C4-2B (cell line): ENCODE results near the gene GSS.

Source experiments
- ZFX ChIP-seq: fragments of 450-650 bp; IDR thresholded peaks from 2 replicates; pipeline ENCODE4 v1.6.1; 2017
- TF ChIP-seq, protein P1 (sequence below): fragments of 450-650 bp; conservative IDR thresholded peaks from 2 replicates; pipeline ENCODE4 v1.5.1; 2017; ENCODE audit warnings: mild to moderate bottlenecking

DNA sequence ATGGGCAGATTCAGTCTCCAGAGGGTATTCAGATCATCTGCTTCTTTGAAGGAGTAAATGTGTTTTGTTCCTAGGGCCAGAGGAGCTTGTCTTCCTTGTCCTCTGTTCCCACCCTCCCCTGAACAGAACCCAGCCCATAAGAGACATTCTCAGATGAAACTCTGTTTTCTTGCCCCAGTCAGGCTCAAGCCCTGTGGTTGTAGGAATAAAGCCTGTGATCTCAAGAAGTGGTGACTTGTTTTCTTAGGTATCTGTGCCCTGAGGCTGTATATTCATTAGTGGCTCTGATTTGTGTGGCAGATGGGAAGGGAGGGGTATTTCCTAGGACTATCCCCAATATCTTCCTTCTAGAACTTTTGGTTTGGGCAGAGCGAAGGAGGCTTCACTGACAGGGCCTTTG, 27.9 kb downstream of the GSS start:
- TF ChIP-seq, protein P1, sequence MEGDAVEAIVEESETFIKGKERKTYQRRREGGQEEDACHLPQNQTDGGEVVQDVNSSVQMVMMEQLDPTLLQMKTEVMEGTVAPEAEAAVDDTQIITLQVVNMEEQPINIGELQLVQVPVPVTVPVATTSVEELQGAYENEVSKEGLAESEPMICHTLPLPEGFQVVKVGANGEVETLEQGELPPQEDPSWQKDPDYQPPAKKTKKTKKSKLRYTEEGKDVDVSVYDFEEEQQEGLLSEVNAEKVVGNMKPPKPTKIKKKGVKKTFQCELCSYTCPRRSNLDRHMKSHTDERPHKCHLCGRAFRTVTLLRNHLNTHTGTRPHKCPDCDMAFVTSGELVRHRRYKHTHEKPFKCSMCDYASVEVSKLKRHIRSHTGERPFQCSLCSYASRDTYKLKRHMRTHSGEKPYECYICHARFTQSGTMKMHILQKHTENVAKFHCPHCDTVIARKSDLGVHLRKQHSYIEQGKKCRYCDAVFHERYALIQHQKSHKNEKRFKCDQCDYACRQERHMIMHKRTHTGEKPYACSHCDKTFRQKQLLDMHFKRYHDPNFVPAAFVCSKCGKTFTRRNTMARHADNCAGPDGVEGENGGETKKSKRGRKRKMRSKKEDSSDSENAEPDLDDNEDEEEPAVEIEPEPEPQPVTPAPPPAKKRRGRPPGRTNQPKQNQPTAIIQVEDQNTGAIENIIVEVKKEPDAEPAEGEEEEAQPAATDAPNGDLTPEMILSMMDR, result no peak
- no peak for TF ChIP-seq ZFX
